ENCODE measurements around the gene CISD2. TPM values are rescaled to one million over a fixed set of nuclear protein-coding genes. Genes with fewer than 3 reads are reported as not detected.
A peak's percentile ranks its signal among the peaks of the same experiment; 100 is the strongest.

Gene CISD2
- total RNA-seq, 2 experiments from 2014 or later, result 31.1 to 32.3 TPM

DNA sequence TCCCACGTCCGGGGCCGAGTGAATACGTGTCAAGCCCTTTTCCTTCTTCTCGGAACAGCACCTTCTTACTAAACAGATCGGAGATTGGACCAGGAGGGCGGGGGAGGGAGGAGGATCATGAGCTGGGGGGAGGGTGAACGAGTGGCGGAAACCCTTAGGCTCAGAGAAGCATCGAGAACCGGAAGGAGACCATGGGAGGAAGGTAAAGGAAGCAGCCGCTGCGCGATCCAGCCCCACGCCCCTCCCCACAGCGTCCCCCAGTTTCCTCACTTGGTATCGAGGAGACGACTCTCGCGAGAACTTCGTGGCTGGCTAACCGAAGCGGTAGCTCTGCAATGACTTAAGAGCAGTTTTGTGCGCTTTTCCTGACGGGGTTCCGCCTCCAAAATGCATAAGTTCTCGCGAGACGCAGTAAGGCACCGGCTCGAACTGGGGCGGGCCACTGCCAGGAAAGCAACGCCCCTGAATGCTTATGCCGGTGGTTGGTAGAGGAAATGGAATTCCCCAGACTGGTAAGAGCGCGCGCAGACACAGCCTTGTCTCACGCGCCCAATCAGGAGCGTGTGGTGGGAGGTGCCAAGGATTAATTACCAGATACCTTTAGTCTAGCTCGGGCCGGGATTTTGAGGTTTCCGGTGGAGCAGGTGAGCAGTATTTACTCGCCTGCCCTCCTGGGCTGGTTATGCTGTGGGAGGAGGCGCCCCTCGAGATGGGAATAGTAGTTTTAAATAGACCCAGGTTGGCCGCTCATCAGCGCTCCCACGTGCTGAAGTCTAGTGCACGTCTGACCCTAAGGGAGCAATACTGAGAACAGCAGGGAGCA is 40.9 kb upstream of the CISD2 start:
- Mint-ChIP-seq H3K27me3 (no peaks in the 10 kb centered on the region), H3K9me3 (no peaks in the 10 kb centered on the region), H3K4me3 (no peak overlapping the region), H3K4me1 (ENCODE audit: low read depth) (peaks cover 19% of the 10 kb centered on the region), H3K36me3 (ENCODE audit: low read depth) (peaks cover 14% of the 10 kb centered on the region), H3K27ac (no peak overlapping the region)
- ChIA-PET CTCF (interaction anchor here (0.7 to 1.9 kb wide), 12 partner anchors 9 to 483 kb away, joined by 3 to 7 read pairs (median 4); partner anchors contain the start of genes CISD2 and SLC39A8), POLR2A (interaction anchor here (0.6 to 5.7 kb wide), 30 partner anchors 11 to 1669 kb away, joined by 3 to 100 read pairs (median 4); partner anchors contain the start of genes CISD2, MANBA, NFKB1 and SLC39A8)
- TF ChIP-seq, protein P1, sequence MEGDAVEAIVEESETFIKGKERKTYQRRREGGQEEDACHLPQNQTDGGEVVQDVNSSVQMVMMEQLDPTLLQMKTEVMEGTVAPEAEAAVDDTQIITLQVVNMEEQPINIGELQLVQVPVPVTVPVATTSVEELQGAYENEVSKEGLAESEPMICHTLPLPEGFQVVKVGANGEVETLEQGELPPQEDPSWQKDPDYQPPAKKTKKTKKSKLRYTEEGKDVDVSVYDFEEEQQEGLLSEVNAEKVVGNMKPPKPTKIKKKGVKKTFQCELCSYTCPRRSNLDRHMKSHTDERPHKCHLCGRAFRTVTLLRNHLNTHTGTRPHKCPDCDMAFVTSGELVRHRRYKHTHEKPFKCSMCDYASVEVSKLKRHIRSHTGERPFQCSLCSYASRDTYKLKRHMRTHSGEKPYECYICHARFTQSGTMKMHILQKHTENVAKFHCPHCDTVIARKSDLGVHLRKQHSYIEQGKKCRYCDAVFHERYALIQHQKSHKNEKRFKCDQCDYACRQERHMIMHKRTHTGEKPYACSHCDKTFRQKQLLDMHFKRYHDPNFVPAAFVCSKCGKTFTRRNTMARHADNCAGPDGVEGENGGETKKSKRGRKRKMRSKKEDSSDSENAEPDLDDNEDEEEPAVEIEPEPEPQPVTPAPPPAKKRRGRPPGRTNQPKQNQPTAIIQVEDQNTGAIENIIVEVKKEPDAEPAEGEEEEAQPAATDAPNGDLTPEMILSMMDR (IDR thresholded peaks at IDR 0.05), result no peak
- ATAC-seq (peak; percentile 72), DNase-seq (peak; percentile 100)
- intact Hi-C loops (cut with micrococcal nuclease), result loop anchor here (1.0 to 10.0 kb wide), 3 partner anchors 41 to 326 kb away; partner anchors contain the start of gene NFKB1

DNA sequence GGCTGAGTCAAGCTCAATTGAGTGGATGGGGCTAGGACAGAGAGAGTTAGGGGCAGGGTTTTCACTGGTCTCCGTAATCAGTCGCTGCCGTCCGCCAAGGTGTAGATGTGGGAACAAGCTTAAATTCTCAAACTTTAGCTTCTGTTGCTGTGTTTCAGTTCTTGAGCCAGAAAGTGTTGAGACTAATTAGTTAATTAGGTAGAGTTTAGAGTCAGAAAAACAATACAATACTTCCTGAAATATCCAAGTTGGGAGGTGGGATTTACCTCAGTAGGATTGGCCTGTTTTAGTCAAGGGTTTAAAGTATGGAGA is 40.3 kb upstream of the CISD2 start:
- ATAC-seq, result no peak
- Mint-ChIP-seq H3K4me3 (no peak overlapping the region), H3K27me3 (no peaks in the 10 kb centered on the region), H3K27ac (no peak overlapping the region), H3K36me3 (ENCODE audit: low read depth) (peaks cover 8% of the 10 kb centered on the region), H3K9me3 (no peaks in the 10 kb centered on the region), H3K4me1 (ENCODE audit: low read depth) (peaks cover 22% of the 10 kb centered on the region)
- POLR2A ChIA-PET, result interaction anchor here (0.6 to 5.7 kb wide), 25 partner anchors 10 to 484 kb away, joined by 3 to 100 read pairs (median 4); partner anchors contain the start of genes CISD2, MANBA, NFKB1 and SLC39A8
- TF ChIP-seq, protein P1 (IDR thresholded peaks at IDR 0.05), result no peak
- intact Hi-C loops (cut with micrococcal nuclease), result loop anchor here (1.0 to 10.0 kb wide), 3 partner anchors 41 to 326 kb away; partner anchors contain the start of gene NFKB1
- DNase-seq, result no peak
- CTCF ChIA-PET, result interaction anchor here (0.7 to 1.9 kb wide), 10 partner anchors 9 to 396 kb away, joined by 3 to 7 read pairs (median 4); partner anchors contain the start of gene CISD2

DNA sequence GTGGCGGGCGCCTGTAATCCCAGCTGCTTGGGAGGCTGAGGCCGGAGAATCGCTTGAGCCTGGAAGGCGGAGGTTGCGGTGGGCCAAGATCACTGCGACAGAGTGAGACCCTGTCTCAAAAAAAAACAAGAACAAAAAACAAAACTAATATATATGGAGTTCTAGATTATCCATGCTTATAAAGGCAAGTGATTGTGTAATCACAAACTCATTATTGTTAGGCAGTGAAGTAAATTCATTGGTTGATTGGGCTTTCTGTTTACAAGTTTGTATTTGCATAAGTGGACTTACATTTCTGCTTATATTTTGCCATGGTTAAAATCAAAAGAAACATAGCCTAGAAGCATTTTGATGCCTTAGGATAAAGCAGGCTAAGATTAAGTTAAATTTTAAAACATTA is 39.0 kb upstream of the CISD2 start:
- DNase-seq (no peak), ATAC-seq (no peak)
- Mint-ChIP-seq H3K36me3 (ENCODE audit: low read depth) (no peaks in the 10 kb centered on the region), H3K27ac (no peak overlapping the region), H3K9me3 (no peaks in the 10 kb centered on the region), H3K4me1 (ENCODE audit: low read depth) (peaks cover 22% of the 10 kb centered on the region), H3K4me3 (no peak overlapping the region), H3K27me3 (no peaks in the 10 kb centered on the region)
- TF ChIP-seq, protein P1 (IDR thresholded peaks at IDR 0.05), result no peak
- intact Hi-C loops (cut with micrococcal nuclease), result loop anchor here (5.0 to 10.0 kb wide), 2 partner anchors 205 to 328 kb away; partner anchors contain the start of gene NFKB1
- CTCF ChIA-PET, result interaction anchor here (1.6 kb wide), 1 partner anchor 180 kb away, joined by 5 read pairs; no protein-coding TSS in a partner anchor
- POLR2A ChIA-PET, result interaction anchor here (1.2 to 5.7 kb wide), 2 partner anchors 38 to 158 kb away, joined by 3 to 100 read pairs; partner anchors contain the start of gene CISD2

DNA sequence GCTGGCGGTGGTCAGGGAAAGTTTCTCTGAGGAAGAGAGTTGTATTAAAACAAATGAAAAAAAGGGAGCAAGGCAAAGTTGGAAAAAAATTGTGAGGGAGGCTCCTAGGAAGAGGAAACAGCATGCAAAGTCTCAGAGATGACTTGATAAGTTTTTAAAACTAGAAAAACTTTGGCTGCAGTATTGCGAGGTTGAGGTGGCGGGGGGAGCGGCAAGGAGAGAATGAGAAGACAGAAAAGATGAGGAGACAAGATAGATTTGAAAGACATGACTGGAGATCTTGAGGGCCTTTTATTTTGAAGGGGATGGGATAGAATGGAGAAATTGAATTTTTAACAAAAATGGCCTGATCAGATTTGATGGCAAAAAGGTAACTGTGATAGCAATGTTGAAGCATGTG is 36.7 kb upstream of the CISD2 start:
- Mint-ChIP-seq H3K27ac (no peak overlapping the region), H3K27me3 (no peaks in the 10 kb centered on the region), H3K4me1 (ENCODE audit: low read depth) (peaks cover 22% of the 10 kb centered on the region), H3K4me3 (no peak overlapping the region), H3K36me3 (ENCODE audit: low read depth) (no peaks in the 10 kb centered on the region), H3K9me3 (no peaks in the 10 kb centered on the region)
- ATAC-seq, result no peak
- TF ChIP-seq, protein P1 (IDR thresholded peaks at IDR 0.05), result no peak
- intact Hi-C loops (cut with micrococcal nuclease), result no loop called here
- ChIA-PET POLR2A (no interaction called here), CTCF (no interaction called here)
- no peak for DNase-seq

DNA sequence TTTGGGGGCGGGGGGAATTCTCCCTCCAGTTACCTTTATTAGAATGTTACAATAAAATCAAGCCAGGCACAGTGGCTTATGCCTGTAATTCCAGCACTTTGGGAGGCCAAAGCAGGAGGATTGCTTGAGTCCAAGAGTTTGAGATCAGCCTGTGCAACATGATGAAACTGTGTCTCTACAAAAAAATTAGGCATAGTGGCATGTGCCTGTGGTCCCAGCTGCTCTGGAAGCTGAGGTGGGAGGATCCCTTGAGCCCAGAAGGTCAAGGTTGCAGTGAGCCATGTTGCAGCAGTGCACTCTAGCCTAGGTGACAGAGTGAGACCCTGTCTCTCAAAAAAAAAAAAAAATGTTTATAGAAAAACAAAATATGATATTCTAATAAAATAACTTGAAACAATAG is 36.1 kb upstream of the CISD2 start:
- no peak overlapping the region for H3K4me3 Mint-ChIP-seq
- DNase-seq (no peak), ATAC-seq (no peak)
- TF ChIP-seq, protein P1 (IDR thresholded peaks at IDR 0.05), result no peak
- ChIA-PET POLR2A (interaction anchor here (0.7 kb wide), 1 partner anchor 43 kb away, joined by 4 read pairs; no protein-coding TSS in a partner anchor), CTCF (no interaction called here)
- no peaks in the 10 kb centered on the region for H3K27me3 Mint-ChIP-seq
- intact Hi-C loops (cut with micrococcal nuclease), result no loop called here
- no peak overlapping the region for H3K27ac Mint-ChIP-seq
- H3K4me1 Mint-ChIP-seq (ENCODE audit: low read depth), result peaks cover 22% of the 10 kb centered on the region
- H3K36me3 Mint-ChIP-seq (ENCODE audit: low read depth), result no peaks in the 10 kb centered on the region
- no peaks in the 10 kb centered on the region for H3K9me3 Mint-ChIP-seq
